Measurements from ENCODE around the gene FAM217B. TPM values are rescaled to one million over a fixed set of nuclear protein-coding genes. Genes with fewer than 3 reads are reported as not detected.

Gene FAM217B
- total RNA-seq, 1 donor from 2014 or later = 20.6 TPM

- Mint-ChIP-seq H3K4me1 (ENCODE audit: low read depth, unreplicated experiment) (peaks cover 3% of the 10 kb centered on the region), H3K9me3 (ENCODE audit: unreplicated experiment) (peaks cover 4% of the 10 kb centered on the region), H3K4me3 (ENCODE audit: unreplicated experiment) (no peak overlapping the region), H3K27me3 (ENCODE audit: low read depth, unreplicated experiment) (peaks cover 5% of the 10 kb centered on the region), H3K36me3 (ENCODE audit: low read depth, unreplicated experiment) (no peaks in the 10 kb centered on the region), H3K27ac (ENCODE audit: unreplicated experiment) (no peak overlapping the region)
- H3K9ac ChIP-seq (ENCODE audit: low read length) = no peak overlapping the region
- no peaks in the 10 kb centered on the region for H3K4me1 ChIP-seq (ENCODE audit: insufficient read depth, low read length)
- H2AFZ ChIP-seq (ENCODE audit: low read depth, low read length) = no peak overlapping the region
- H3K27me3 ChIP-seq (ENCODE audit: insufficient read depth, low read length) = no peaks in the 10 kb centered on the region
- no peak overlapping the region for H3K4me2 ChIP-seq (ENCODE audit: low read length)
- TF ChIP-seq, protein P1, sequence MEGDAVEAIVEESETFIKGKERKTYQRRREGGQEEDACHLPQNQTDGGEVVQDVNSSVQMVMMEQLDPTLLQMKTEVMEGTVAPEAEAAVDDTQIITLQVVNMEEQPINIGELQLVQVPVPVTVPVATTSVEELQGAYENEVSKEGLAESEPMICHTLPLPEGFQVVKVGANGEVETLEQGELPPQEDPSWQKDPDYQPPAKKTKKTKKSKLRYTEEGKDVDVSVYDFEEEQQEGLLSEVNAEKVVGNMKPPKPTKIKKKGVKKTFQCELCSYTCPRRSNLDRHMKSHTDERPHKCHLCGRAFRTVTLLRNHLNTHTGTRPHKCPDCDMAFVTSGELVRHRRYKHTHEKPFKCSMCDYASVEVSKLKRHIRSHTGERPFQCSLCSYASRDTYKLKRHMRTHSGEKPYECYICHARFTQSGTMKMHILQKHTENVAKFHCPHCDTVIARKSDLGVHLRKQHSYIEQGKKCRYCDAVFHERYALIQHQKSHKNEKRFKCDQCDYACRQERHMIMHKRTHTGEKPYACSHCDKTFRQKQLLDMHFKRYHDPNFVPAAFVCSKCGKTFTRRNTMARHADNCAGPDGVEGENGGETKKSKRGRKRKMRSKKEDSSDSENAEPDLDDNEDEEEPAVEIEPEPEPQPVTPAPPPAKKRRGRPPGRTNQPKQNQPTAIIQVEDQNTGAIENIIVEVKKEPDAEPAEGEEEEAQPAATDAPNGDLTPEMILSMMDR (IDR thresholded peaks at IDR 0.05; ENCODE audit: insufficient read depth, low read depth, low read length) = no peak
- no peak for TF ChIP-seq EZH2 (IDR thresholded peaks at IDR 0.05; ENCODE audit: insufficient read depth, low read length)
- no peak for FAIRE-seq
- no peaks in the 10 kb centered on the region for H3K79me2 ChIP-seq (ENCODE audit: insufficient read depth, low read length)
- no peaks in the 10 kb centered on the region for H4K20me1 ChIP-seq (ENCODE audit: insufficient read depth, low read length)
- no peaks in the 10 kb centered on the region for H3K9me3 ChIP-seq (ENCODE audit: insufficient read depth, low read depth, low read length)
- no peak overlapping the region for H3K27ac ChIP-seq (ENCODE audit: low read depth, low read length)
- no peak for DNase-seq (ENCODE audit: low read depth)
- no peak overlapping the region for H3K4me3 ChIP-seq (ENCODE audit: insufficient read depth, low read depth, low read length)
- no peaks in the 10 kb centered on the region for H3K36me3 ChIP-seq (ENCODE audit: insufficient read depth, low read length)
Observed at GRCh38 chr20:59994697-59995122, 54.5 kb downstream of the FAM217B start.

GRCh38 chr20:59996108-59996507, 55.9 kb downstream of the FAM217B start:
- Histone ChIP-seq H3K4me1 (ENCODE audit: insufficient read depth, low read length) (no peaks in the 10 kb centered on the region), H4K20me1 (ENCODE audit: insufficient read depth, low read length) (no peaks in the 10 kb centered on the region), H3K4me3 (ENCODE audit: insufficient read depth, low read depth, low read length) (no peak overlapping the region), H3K36me3 (ENCODE audit: insufficient read depth, low read length) (no peaks in the 10 kb centered on the region), H3K27ac (ENCODE audit: low read depth, low read length) (no peak overlapping the region), H3K79me2 (ENCODE audit: insufficient read depth, low read length) (no peaks in the 10 kb centered on the region), H3K9me3 (ENCODE audit: insufficient read depth, low read depth, low read length) (no peaks in the 10 kb centered on the region), H3K4me2 (ENCODE audit: low read length) (no peak overlapping the region), H2AFZ (ENCODE audit: low read depth, low read length) (no peak overlapping the region), H3K27me3 (ENCODE audit: insufficient read depth, low read length) (no peaks in the 10 kb centered on the region), H3K9ac (ENCODE audit: low read length) (no peak overlapping the region)
- H3K9me3 Mint-ChIP-seq (ENCODE audit: unreplicated experiment) = peaks cover 4% of the 10 kb centered on the region
- TF ChIP-seq, protein P1 (IDR thresholded peaks at IDR 0.05; ENCODE audit: insufficient read depth, low read depth, low read length) = no peak
- no peak for TF ChIP-seq EZH2 (IDR thresholded peaks at IDR 0.05; ENCODE audit: insufficient read depth, low read length)
- no peak overlapping the region for H3K27ac Mint-ChIP-seq (ENCODE audit: unreplicated experiment)
- H3K4me1 Mint-ChIP-seq (ENCODE audit: low read depth, unreplicated experiment) = peaks cover 6% of the 10 kb centered on the region
- no peaks in the 10 kb centered on the region for H3K36me3 Mint-ChIP-seq (ENCODE audit: low read depth, unreplicated experiment)
- peaks cover 5% of the 10 kb centered on the region for H3K27me3 Mint-ChIP-seq (ENCODE audit: low read depth, unreplicated experiment)
- DNase-seq (ENCODE audit: low read depth) (no peak), FAIRE-seq (no peak)
- H3K4me3 Mint-ChIP-seq (ENCODE audit: unreplicated experiment) = no peak overlapping the region

DNA sequence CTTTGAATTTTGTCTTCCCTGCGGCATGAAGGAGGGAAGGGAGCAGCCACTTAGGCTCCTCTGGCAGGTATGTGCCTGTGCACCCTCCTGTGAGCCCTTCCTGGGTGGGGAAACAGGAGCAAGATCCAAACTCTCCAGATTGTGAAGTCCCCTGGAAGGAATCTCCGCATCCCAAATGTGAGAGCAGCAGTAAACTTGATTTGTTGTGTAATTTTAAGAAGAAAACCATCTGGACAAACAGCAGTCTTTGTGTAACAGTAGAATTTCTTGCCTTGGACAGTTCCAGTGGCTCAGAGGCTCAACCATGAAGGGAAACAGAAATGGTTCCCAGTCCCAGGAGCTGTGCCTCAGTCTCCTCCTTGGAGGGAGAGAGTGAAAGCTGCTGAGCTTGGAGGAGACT, 57.7 kb downstream of the FAM217B start:
- H3K4me3 Mint-ChIP-seq (ENCODE audit: unreplicated experiment) = no peak overlapping the region
- H3K27ac Mint-ChIP-seq (ENCODE audit: unreplicated experiment) = no peak overlapping the region
- Histone ChIP-seq H3K9ac (ENCODE audit: low read length) (no peak overlapping the region), H3K4me1 (ENCODE audit: insufficient read depth, low read length) (no peaks in the 10 kb centered on the region), H3K4me3 (ENCODE audit: insufficient read depth, low read depth, low read length) (no peak overlapping the region), H3K27me3 (ENCODE audit: insufficient read depth, low read length) (no peaks in the 10 kb centered on the region), H3K36me3 (ENCODE audit: insufficient read depth, low read length) (no peaks in the 10 kb centered on the region), H3K4me2 (ENCODE audit: low read length) (no peak overlapping the region), H3K27ac (ENCODE audit: low read depth, low read length) (no peak overlapping the region), H4K20me1 (ENCODE audit: insufficient read depth, low read length) (no peaks in the 10 kb centered on the region), H3K9me3 (ENCODE audit: insufficient read depth, low read depth, low read length) (no peaks in the 10 kb centered on the region), H2AFZ (ENCODE audit: low read depth, low read length) (no peak overlapping the region), H3K79me2 (ENCODE audit: insufficient read depth, low read length) (no peaks in the 10 kb centered on the region)
- FAIRE-seq (no peak), DNase-seq (ENCODE audit: low read depth) (no peak)
- H3K36me3 Mint-ChIP-seq (ENCODE audit: low read depth, unreplicated experiment) = no peaks in the 10 kb centered on the region
- TF ChIP-seq EZH2 (IDR thresholded peaks at IDR 0.05; ENCODE audit: insufficient read depth, low read length) = no peak
- TF ChIP-seq, protein P1 (IDR thresholded peaks at IDR 0.05; ENCODE audit: insufficient read depth, low read depth, low read length) = no peak
- H3K4me1 Mint-ChIP-seq (ENCODE audit: low read depth, unreplicated experiment) = peaks cover 12% of the 10 kb centered on the region
- peaks cover 5% of the 10 kb centered on the region for H3K27me3 Mint-ChIP-seq (ENCODE audit: low read depth, unreplicated experiment)
- H3K9me3 Mint-ChIP-seq (ENCODE audit: unreplicated experiment) = peaks cover 4% of the 10 kb centered on the region

Other genes with a start within 250 kb of the FAM217B start
- 0.27 and 0.72 TPM in 2 replicates for gene SYCP2, start 6.8 kb upstream of the FAM217B start, total RNA-seq
- 5.2 and 5.8 TPM in 2 replicates for gene PPP1R3D, start 84 bp upstream of the FAM217B start, total RNA-seq
- gene CDH26, start 18.0 kb downstream of the FAM217B start, total RNA-seq = 0.17 and 0.34 TPM in 2 replicates

Data from astrocyte (in vitro differentiated cells and primary cell).